Suprapubic skin (tissue), 4 donors: ENCODE data around the gene E2F3. TPM values are rescaled to one million over a fixed set of nuclear protein-coding genes. Genes with fewer than 3 reads are reported as not detected.

Experiments used
- DNase-seq, 2 donors: peaks; one replicate each; pipeline ENCODE4 v3.0.0-alpha.2; 2019; ENCODE audit warnings: low spot score in 2 of 2
- H3K27ac ChIP-seq: fragments of 200-600 bp; sonication (generic); one replicate; pipeline ENCODE4 v1.5.1; 2019
- H3K27me3 ChIP-seq: fragments of 200-600 bp; sonication (generic); one replicate; pipeline ENCODE4 v1.5.1; 2019
- H3K36me3 ChIP-seq: fragments of 200-600 bp; sonication (generic); one replicate; pipeline ENCODE4 v1.5.1; 2019
- H3K4me1 ChIP-seq: fragments of 200-600 bp; sonication (generic); one replicate; pipeline ENCODE4 v1.5.1; 2019
- H3K4me3 ChIP-seq: fragments of 200-600 bp; sonication (generic); one replicate; pipeline ENCODE4 v1.5.1; 2019; ENCODE audit warnings: mild to moderate bottlenecking
- H3K9me3 ChIP-seq: fragments of 200-600 bp; sonication (generic); one replicate; pipeline ENCODE4 v1.5.1; 2019
- CTCF ChIP-seq, 2 donors: fragments of 200-600 bp in 1 of 2; fragments of 450-650 bp in 1 of 2; sonication (generic) in 1 of 2; IDR thresholded peaks; one replicate each; pipeline ENCODE4 v1.5.1; 2016 to 2019; ENCODE audit warnings: antibody characterized with exemption in 2 of 2, mild to moderate bottlenecking in 1 of 2, moderate library complexity in 1 of 2
- EP300 ChIP-seq: sonication (generic); formaldehyde crosslinking; IDR thresholded peaks from one replicate; pipeline ENCODE4 v1.6.1; 2017; ENCODE audit warnings: antibody characterized with exemption
- POLR2A ChIP-seq, 2 donors: fragments of 450-650 bp; IDR thresholded peaks; one replicate each; pipeline ENCODE4 v1.6.1; 2017; ENCODE audit warnings: antibody characterized with exemption in 2 of 2, mild to moderate bottlenecking in 2 of 2, moderate library complexity in 2 of 2
- POLR2AphosphoS5 ChIP-seq, 3 donors: sonication (generic); formaldehyde crosslinking; IDR thresholded peaks; one replicate each; pipeline ENCODE4 v1.6.1; 2017; ENCODE audit warnings: antibody characterized with exemption in 3 of 3
- WGBS: methylation state at CpG from one replicate; pipeline ENCODE4 v1.1.5; 2018; 5-methylcytosine and 5-hydroxymethylcytosine counted together
- total RNA-seq, 4 donors: library from RNA; depleted of rRNA; stranded (reverse); fragments of >200 nt; gene quantifications; one replicate each; pipeline ENCODE4 v1.1.0, GENCODE V29; 2016

The E2F3 gene
- total RNA-seq, 4 donors from 2014 or later = 1.9 to 3.6 (median 2.9) TPM

- 93% methylated on average over 3 of the region's 3 CpGs for WGBS
- Histone ChIP-seq H3K27ac (no peak overlapping the region), H3K4me1 (no peaks in the 10 kb centered on the region), H3K27me3 (no peaks in the 10 kb centered on the region), H3K9me3 (no peaks in the 10 kb centered on the region), H3K4me3 (no peak overlapping the region), H3K36me3 (peaks cover 4% of the 10 kb centered on the region)
- no peak for TF ChIP-seq EP300
- no peak for DNase-seq
Observed at GRCh38 chr6:20433321-20433720, 31.6 kb downstream of the E2F3 start.

GRCh38 chr6:20433929-20434328 lies 32.2 kb downstream of the E2F3 start:
- TF ChIP-seq CTCF (IDR thresholded peaks at IDR 0.05) (no peak), POLR2AphosphoS5 (IDR thresholded peaks at IDR 0.05) (no peak), POLR2A (IDR thresholded peaks at IDR 0.05) (no peak), EP300 (no peak)
- Histone ChIP-seq H3K36me3 (peaks cover 4% of the 10 kb centered on the region), H3K27me3 (no peaks in the 10 kb centered on the region), H3K9me3 (no peaks in the 10 kb centered on the region), H3K4me3 (no peak overlapping the region), H3K4me1 (no peaks in the 10 kb centered on the region), H3K27ac (no peak overlapping the region)
- no peak for DNase-seq
- WGBS = 61% methylated on average over 2 of the region's 2 CpGs

GRCh38 chr6:20434766-20435165 lies 33.1 kb downstream of the E2F3 start:
- WGBS = 74% methylated on average over 6 of the region's 6 CpGs
- no peaks in the 10 kb centered on the region for H3K27me3 ChIP-seq
- no peaks in the 10 kb centered on the region for H3K4me1 ChIP-seq
- no peak for TF ChIP-seq POLR2A (IDR thresholded peaks at IDR 0.05)
- no peak for TF ChIP-seq POLR2AphosphoS5 (IDR thresholded peaks at IDR 0.05)
- DNase-seq = no peak
- H3K27ac ChIP-seq = no peak overlapping the region
- H3K9me3 ChIP-seq = no peaks in the 10 kb centered on the region
- no peak overlapping the region for H3K4me3 ChIP-seq
- peaks cover 4% of the 10 kb centered on the region for H3K36me3 ChIP-seq

- H3K27ac ChIP-seq = no peak overlapping the region
- TF ChIP-seq CTCF (IDR thresholded peaks at IDR 0.05) = no peak
- DNase-seq = no peak
- H3K36me3 ChIP-seq = no peaks in the 10 kb centered on the region
- no peaks in the 10 kb centered on the region for H3K9me3 ChIP-seq
- no peaks in the 10 kb centered on the region for H3K4me1 ChIP-seq
- WGBS = 93% methylated on average over 2 of the region's 2 CpGs
- H3K4me3 ChIP-seq = no peak overlapping the region
- no peaks in the 10 kb centered on the region for H3K27me3 ChIP-seq
Observed at GRCh38 chr6:20436719-20437118, 35.0 kb downstream of the E2F3 start.

- Histone ChIP-seq H3K4me3 (no peak overlapping the region), H3K27ac (no peak overlapping the region), H3K27me3 (no peaks in the 10 kb centered on the region), H3K9me3 (no peaks in the 10 kb centered on the region), H3K4me1 (no peaks in the 10 kb centered on the region), H3K36me3 (no peaks in the 10 kb centered on the region)
- no peak for DNase-seq
- no peak for TF ChIP-seq POLR2A (IDR thresholded peaks at IDR 0.05)
- no peak for TF ChIP-seq EP300
- 97% methylated on average over 8 of the region's 8 CpGs for WGBS
Observed at GRCh38 chr6:20437639-20438038, 36.0 kb downstream of the E2F3 start.

GRCh38 chr6:20438462-20439070 lies 36.9 kb downstream of the E2F3 start:
- Histone ChIP-seq H3K27me3 (no peaks in the 10 kb centered on the region), H3K27ac (no peak overlapping the region), H3K4me1 (no peaks in the 10 kb centered on the region), H3K9me3 (no peaks in the 10 kb centered on the region), H3K36me3 (no peaks in the 10 kb centered on the region), H3K4me3 (no peak overlapping the region)
- 81% methylated on average over 4 of the region's 4 CpGs for WGBS
- TF ChIP-seq EP300 = no peak
- TF ChIP-seq CTCF (IDR thresholded peaks at IDR 0.05) = no peak
- TF ChIP-seq POLR2A (IDR thresholded peaks at IDR 0.05) = no peak
- no peak for TF ChIP-seq POLR2AphosphoS5 (IDR thresholded peaks at IDR 0.05)
- no peak for DNase-seq

GRCh38 chr6:20439558-20439957 lies 37.9 kb downstream of the E2F3 start:
- Histone ChIP-seq H3K9me3 (no peaks in the 10 kb centered on the region), H3K4me1 (no peaks in the 10 kb centered on the region), H3K27ac (no peak overlapping the region), H3K36me3 (no peaks in the 10 kb centered on the region), H3K4me3 (no peak overlapping the region), H3K27me3 (no peaks in the 10 kb centered on the region)
- no peak for DNase-seq
- 87% methylated on average over 3 of the region's 3 CpGs for WGBS
- no peak for TF ChIP-seq EP300
- TF ChIP-seq POLR2AphosphoS5 (IDR thresholded peaks at IDR 0.05) = no peak
- TF ChIP-seq CTCF (IDR thresholded peaks at IDR 0.05) = no peak
- TF ChIP-seq POLR2A (IDR thresholded peaks at IDR 0.05) = no peak
